Hepatic stellate cell (primary cell): ENCODE measurements around the gene OXNAD1.

Experiments
- DNase-seq: peaks from one replicate; pipeline ENCODE4 v3.0.0; 2011; ENCODE audit warnings: low spot score

Gene OXNAD1, protein sequence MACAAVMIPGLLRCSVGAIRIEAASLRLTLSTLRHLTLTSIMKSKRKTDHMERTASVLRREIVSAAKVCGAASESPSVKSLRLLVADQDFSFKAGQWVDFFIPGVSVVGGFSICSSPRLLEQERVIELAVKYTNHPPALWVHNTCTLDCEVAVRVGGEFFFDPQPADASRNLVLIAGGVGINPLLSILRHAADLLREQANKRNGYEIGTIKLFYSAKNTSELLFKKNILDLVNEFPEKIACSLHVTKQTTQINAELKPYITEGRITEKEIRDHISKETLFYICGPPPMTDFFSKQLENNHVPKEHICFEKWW

DNA sequence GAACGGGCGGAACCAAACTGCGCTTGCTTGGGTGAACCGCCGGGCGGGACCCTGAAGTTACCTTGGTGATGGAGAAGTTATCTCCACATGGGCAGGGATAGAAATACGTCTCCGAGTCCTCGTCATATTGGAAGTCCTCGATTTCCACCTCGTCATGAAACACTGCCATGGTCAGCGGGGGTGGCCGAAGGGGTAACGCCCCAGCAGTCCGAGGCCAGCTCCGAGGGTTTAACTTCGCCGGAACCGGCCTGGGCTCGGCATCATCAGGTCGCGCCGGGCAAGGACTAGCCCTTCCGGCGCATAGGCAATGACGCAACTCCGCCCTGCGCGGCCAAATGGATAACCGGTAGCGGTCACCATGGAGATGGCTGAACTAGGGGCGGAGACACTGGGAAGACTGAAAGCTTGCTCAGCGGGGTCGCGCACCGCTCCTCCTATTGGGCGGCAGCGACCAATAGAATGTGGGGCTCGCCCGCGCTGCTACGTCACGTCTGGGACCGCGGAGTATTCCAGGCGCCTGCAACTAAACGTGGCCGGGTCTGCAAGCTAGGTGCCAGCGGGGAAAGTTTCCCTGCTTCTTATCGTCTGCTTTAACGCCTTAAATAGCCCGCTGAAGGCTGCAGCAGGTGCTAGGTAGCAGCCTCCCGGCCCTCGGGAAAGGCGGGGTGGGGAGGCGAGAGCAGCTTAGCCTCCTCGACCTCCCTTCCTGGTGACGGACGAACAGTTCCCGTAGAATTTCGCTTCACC is at the start of gene OXNAD1, which contains the start of gene DPH3:
Gene OXNAD1, plus strand, starts transcription at position 505 of the 747 bp plus-strand sequence. CDS start 5,741 bp downstream, outside the sequence.
Gene DPH3, minus strand, starts transcription at position 236 of the 747 bp plus-strand sequence. Its CDS starts 67 bp downstream, at position 169.
- DNase-seq = peak; percentile 97

DNA sequence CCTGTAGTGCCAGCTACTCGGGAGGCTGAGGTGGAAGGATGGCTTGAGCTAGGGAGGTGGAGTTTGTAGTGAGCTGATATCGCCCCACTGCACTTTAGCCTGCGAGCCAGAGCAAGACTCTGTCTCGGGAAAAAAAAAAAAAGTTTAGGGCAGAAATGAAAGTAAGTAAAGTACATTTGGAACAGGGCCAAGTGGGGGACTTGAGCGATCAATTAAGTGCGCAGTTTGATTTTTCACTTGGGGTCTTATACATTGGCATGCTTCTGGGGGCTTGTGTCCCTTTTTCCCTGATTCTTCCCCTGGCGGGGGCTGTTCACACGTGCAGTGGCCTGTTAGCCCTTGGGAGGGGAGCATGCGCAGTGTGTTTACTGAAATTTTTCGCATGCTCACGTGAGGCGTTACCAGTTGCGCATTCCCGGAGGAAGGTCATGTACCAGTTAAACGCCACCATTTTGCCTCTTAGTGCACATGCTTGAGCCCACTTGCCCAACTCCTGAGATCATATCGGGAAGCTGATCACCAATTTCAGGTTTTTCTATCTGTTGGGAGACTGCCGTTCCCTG is 48.6 kb upstream of the OXNAD1 start:
- no peak for DNase-seq

DNA sequence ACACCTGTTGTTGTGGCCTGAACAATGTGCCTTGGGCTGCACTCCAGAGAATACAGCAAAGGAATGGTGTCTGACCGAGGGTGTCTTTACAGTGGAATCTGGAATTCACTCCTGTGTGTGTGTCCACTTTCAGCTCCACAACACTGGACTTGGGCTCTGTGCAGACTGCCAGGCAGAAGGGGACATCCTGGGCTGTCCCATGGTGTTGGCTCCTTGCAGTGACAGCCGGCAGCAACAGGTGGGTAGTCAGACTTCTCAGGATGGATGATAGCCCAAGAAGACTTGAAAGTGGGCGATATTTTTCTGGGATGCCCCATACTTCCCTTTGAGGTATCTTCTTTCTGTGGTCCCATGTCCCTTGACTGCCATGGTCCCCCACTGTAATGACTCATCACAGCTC is 45.2 kb upstream of the OXNAD1 start:
- DNase-seq = no peak

DNA sequence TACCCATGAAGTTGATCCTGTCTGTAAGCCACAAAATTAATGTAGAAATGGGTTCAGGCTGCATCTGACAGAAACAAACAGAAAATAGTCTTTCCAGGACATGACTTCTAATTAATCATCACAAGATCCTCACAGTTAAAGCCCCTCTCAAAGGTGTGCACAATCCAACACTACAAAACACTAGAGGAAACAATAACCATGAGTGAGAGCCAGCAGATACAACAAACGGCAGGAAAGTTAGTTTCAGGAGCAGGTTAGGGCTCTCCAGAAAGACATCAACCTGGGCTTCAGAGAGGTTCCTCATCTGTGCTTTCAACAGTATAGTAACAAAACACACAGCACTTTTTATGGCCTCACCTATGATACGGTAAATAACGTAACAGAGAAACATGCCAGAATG is 43.0 kb upstream of the OXNAD1 start:
- no peak for DNase-seq

- DNase-seq = no peak
These were observed 42.5 kb upstream of the OXNAD1 start for GRCh38 chr3:16222547-16222946.

- no peak for DNase-seq
These were observed 40.7 kb upstream of the OXNAD1 start for GRCh38 chr3:16224325-16224724.

- no peak for DNase-seq
These were observed 37.4 kb upstream of the OXNAD1 start for GRCh38 chr3:16227566-16227965.

DNA sequence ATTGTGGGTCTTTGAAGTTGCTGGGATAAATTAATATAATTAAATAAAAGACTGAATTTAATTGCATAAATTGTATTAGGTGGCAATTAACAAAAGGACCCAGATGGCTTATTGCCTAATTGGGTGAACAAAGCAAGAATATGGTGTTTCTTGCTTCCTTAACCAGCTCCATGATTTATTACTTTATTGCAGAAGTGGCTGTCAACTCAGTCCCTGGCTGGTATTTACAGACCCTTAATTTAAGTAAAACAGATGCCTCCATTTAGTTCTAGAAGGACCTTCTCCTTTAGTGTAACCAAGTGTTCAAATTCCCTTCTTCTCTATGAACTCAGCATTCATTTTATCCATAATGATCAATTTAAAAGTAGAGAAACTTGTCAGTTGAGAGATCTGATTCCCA is 35.3 kb upstream of the OXNAD1 start:
- DNase-seq = no peak

DNA sequence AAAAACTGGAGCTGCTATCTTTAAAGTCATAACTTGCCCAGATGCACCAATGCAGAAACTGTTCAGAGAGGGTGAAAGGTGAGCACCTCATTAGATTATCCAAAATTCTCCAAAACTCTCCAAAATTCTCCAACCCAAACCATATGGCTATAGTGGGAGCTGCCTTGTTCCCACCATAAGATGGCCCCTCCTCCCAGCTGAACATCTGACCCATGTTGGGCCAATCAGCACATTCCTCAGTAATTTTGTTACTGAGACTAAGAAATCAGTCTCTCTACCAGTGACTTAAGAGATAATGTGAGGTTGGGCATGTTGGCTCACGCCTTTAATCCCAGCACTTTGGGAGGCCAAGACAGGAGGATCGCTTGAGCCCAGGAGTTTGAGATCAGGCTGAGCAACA is 33.0 kb upstream of the OXNAD1 start:
- no peak for DNase-seq

GRCh38 chr3:16233806-16234205 is 31.2 kb upstream of the OXNAD1 start:
- no peak for DNase-seq

GRCh38 chr3:16234281-16234680 is 30.7 kb upstream of the OXNAD1 start:
- DNase-seq = no peak

GRCh38 chr3:16236030-16236639 is 28.9 kb upstream of the OXNAD1 start:
- DNase-seq = no peak

DNA sequence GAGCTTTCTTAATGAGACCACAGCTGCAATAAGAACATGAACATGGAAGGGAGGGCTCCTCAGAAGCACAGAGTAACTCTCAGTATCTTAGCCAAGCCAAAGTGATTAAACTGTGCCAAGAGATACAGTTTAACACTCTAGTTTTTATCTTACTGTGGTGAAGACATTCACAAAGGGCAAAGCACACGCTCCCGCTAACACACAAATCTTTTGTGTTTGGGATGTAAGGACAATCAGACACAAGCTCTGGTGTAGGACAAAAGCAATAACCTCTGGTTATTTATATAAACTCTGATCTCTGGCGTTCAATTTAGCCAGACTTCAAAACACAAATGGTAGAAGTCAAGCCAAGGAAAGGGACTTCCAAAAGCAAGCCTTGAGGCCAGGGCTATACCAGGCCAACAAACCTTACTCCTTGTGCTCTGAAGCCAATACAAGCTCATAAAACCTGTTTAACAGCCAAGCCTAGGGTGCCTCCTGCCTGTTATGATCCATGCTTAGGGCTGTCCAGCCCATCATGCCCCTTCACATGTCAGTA is 28.1 kb upstream of the OXNAD1 start:
- no peak for DNase-seq

GRCh38 chr3:16239086-16239770 is 25.8 kb upstream of the OXNAD1 start:
- DNase-seq = no peak

- no peak for DNase-seq
These were observed 25.2 kb upstream of the OXNAD1 start for GRCh38 chr3:16239780-16240179.

DNA sequence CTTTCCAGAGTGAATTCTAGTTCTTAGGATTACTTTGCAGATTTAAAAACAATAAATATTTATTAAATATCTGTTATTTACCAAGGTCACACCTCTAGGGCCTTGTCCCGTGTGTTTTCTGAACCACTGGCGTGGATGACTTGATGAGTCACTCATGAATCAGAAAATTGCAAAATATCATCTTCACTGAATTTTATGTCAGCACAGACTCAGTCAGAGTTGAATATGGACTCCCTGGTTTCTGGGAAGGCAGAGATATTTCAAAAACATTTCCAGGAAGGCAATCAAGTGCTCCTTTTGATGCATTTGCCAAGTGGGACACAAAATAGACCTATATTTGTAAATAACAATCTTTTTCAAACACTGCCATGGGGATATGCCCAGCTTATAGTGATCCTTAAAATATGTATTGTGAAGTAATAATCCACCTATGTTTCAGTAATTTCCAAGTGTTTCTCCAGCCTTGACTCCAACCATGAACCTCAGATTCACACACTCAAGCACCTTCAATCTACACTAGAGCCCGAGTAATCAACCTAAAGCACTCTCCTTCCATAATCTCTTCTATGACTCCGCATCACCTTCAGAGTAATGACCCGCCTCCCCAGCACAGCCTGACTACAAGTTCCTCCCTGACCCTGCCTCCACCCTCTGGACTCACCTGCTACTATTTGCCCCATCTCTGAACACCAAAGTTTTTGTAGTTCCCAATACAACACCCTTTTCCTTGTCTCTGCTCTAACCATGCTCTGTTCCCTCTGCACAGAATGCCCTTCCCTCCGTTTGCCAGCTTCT is 24.6 kb upstream of the OXNAD1 start:
- DNase-seq = peak; percentile 55

- no peak for DNase-seq
These were observed 23.8 kb upstream of the OXNAD1 start for GRCh38 chr3:16241225-16241624.

DNA sequence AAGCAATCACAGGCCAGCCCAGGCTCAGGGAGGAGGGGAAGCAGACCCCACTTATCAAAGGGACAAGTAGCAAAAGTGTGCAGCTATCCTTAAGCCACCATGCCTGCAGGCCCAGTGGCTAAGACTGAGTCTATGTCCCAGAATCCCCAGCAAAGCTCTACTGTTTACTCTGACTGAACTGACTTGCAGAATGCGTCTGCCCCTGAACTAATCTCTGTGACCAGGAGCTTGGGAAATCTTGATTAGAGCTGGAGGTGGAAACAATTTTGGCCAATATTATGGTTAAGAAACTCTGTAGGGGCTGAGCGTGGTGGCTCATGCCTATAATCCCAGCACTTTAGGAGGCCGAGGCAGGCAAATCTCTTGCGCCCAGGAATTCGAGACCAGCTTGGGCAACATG is 22.8 kb upstream of the OXNAD1 start:
- no peak for DNase-seq

DNA sequence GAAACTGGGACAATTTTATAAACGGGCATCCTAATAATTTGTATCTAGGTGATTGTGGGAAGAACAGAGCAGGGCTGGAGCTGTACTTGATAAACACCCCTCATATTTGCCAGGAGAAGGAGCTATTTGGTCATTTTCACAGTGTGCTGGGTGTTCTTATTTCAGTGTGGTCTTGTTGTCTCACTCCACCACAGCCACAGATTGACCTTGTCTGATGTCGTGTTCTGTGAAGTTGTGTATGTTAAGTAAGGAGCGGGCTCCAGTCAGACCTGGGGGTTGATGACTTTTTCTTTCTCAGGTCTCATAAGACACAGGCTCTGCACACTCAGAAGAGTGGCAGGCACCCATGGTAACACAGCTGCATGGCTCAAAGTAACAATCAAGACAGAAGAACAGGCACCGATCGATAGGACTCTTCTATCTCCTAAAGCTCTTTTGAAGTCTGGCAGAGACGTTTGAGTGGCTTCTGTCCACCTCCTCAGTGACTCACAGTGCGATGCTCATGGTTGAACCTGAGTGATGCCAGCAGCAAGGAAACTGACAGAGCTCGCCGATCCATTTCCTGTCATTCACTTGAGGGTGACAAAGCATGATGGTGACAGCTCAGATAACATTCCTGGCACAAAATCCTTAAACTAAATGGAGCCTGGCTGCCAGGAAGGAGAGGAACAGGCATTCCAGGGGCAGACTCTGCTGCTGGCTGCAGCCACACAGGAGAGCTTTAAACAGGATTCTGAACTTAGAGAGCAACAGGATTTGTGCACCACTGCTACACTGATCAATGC is 21.1 kb upstream of the OXNAD1 start:
- DNase-seq = peak; percentile 29

GRCh38 chr3:16245609-16246008 is 19.4 kb upstream of the OXNAD1 start:
- no peak for DNase-seq
